Hair follicle dermal papilla cell (primary cell): ENCODE measurements around the gene TNFAIP8L3. TPM values are rescaled to one million over a fixed set of nuclear protein-coding genes. Genes with fewer than 3 reads are reported as not detected.

ENCODE experiments used
- total RNA-seq: library from RNA; depleted of rRNA; stranded (reverse); fragments of >200 nt; gene quantifications from 2 replicates; pipeline ENCODE4 v1.2.3, GENCODE V29; 2012

TNFAIP8L3 gene
- 0.81 and 2.7 TPM in 2 replicates for total RNA-seq

GRCh38 chr15:51094606-51095569 lies at the start of gene TNFAIP8L3:
TNFAIP8L3 (minus strand) TSS chr15:51094906; CDS start chr15:51094595, 311 bp downstream.

Other genes with a start within 250 kb of the TNFAIP8L3 start
- gene AP4E1, start 186.2 kb downstream of the TNFAIP8L3 start, total RNA-seq: 14.1 and 19.1 TPM in 2 replicates
- 2.6 and 3.1 TPM in 2 replicates for gene CYP19A1, start 243.7 kb upstream of the TNFAIP8L3 start, total RNA-seq
- gene GLDN, start 246.7 kb upstream of the TNFAIP8L3 start, total RNA-seq: 9.4 and 18.3 TPM in 2 replicates